Measurements from ENCODE around the gene CTIF.
A peak's percentile ranks its signal among the peaks of the same experiment; 100 is the strongest.

CTIF gene

GRCh38 chr18:48732767-48733424 is 194.1 kb downstream of the CTIF start:
- no peak for DNase-seq (ENCODE audit: low spot score)

- DNase-seq (ENCODE audit: low spot score) = no peak
These were observed 194.9 kb downstream of the CTIF start for GRCh38 chr18:48733643-48734253.

DNA sequence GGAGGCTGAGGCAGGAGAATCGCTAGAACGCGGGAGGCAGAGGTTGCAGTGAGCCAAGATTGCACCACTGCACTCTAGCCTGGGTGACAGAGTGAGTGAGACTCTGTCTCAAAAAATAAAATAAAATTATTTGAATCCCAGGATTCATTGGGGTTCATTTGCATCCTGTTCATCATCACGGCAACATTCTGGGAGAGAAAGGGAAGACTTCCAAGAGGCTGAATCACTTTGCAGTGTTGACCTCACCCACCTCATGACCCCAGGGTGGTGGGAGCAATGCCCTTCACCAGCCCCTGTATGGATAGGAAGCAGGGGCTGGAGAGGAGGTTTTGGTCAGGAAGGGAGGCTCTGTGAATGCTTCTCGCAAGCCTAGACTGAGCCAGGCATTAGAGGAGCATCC is 195.6 kb downstream of the CTIF start:
- DNase-seq (ENCODE audit: low spot score) = no peak

DNA sequence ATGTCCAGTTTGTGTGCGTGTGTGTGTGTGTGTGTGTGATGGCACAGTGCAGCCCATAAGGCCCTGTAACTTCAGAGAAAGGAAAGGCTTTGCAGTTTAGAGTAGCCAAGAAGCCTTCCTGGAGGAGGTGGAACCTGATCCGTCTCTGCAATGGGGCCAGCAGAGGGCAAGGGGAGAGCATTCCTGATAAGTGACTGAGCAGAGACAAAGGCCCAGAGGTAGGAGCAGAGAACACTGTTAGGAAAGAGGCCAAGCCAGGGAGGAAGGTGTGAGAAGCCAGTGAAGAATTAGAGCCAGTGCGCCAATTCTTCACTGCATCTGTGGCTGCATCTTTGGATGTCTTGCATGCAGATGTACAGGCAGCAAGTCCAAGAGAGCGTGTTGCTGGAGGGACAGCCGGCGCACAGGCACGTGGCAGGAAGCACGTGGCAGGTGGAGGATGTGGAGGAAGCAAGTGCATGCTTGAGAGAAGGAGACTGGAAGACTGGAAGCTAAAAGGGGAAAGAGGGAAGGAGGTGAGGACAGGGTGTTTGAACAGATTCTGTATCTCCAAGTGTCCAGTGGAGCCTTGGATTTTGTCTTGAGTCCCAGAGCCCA is 196.3 kb downstream of the CTIF start:
- no peak for DNase-seq (ENCODE audit: low spot score)

GRCh38 chr18:48735681-48736255 is 196.9 kb downstream of the CTIF start:
- DNase-seq (ENCODE audit: low spot score) = no peak

DNA sequence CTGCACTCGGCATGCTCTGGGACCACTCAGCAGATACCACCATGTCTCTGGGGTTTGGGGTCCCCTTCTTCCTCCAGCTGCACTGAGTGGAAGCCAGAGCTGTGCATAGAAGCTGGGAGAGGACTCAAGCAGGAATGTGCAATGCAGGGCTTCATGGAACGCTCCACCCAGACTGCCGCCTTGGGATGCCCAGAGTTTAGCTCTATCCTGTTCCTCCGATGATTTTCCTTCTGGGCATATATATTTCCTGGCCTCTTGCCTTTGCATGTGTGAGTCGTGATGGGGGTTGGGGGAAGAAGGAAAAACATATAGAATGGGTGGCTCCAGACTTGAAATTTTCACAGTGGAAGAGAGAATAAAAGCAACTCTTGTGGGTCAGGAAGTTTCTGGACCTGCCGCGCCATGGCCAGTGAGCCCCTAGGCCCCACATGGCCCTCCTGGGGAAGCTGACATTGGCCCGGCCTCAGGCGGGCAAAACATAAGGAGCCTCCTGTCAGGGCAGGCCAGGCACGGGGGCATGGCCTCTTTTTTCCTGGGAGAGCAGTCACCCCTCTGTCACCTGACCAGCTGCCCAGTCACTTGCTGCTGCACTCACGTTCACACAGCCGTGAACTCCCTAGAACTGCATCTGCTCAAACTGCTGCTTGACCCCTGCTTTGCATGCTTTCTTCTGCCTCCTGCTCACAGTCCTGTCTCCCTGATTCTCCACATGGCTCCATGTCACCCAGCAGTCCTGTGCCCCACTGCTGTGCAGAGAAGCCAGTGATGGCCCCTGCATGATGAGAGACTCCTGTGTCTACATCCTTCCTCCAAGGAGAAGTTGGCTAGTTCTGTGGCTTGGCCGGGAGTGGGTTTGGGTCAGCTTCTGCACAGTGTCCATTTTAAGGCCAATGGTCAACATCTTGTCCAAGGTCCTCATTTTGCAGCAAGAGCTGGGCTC is 197.8 kb downstream of the CTIF start:
- DNase-seq (ENCODE audit: low spot score) = no peak

- no peak for DNase-seq (ENCODE audit: low spot score)
These were observed 200.6 kb downstream of the CTIF start for GRCh38 chr18:48739266-48740067.

- DNase-seq (ENCODE audit: low spot score) = no peak
These were observed 201.2 kb downstream of the CTIF start for GRCh38 chr18:48740068-48740440.

- DNase-seq (ENCODE audit: low spot score) = peak; percentile 82
These were observed 202.1 kb downstream of the CTIF start for GRCh38 chr18:48740851-48741485.

- DNase-seq (ENCODE audit: low spot score) = no peak
These were observed 203.0 kb downstream of the CTIF start for GRCh38 chr18:48741866-48742265.

GRCh38 chr18:48742304-48742703 is 203.5 kb downstream of the CTIF start:
- DNase-seq (ENCODE audit: low spot score) = no peak

DNA sequence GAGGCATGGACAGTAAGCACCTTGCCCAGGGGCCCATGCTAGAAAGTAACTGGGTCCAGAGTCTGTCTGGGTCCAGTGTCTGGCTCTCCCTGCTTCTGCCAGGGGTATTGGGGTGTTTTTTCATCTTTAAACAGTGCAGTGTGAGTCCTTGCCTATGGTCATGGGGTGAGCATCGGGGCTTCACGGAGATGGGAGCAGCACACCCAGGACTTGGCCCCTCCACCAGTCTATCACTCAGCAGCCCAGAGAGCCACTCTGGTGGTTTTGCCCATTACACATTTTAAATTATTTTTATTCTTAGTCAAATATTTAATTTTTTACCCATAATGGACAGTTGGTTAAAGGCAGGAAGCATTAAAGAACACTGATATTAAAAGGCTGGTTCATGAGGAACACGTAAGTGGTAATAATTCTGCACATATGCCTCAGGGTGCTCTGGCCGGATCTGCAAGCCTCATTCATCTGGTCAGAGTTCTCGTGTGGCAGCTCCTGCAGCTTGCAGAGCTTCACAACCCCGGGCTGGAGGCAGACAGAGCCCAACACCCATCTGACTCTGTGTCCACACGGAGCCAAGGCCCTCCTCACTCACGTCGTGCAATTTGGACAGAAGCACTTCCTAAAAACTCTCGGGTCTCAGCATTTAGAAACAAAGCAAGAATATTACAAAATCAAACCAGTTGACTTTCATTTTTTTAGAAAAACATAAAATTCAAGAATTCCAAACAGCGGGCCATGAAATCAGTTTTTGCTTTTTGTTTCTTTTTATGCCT is 204.1 kb downstream of the CTIF start:
- peak; percentile 43 for DNase-seq (ENCODE audit: low spot score)

DNA sequence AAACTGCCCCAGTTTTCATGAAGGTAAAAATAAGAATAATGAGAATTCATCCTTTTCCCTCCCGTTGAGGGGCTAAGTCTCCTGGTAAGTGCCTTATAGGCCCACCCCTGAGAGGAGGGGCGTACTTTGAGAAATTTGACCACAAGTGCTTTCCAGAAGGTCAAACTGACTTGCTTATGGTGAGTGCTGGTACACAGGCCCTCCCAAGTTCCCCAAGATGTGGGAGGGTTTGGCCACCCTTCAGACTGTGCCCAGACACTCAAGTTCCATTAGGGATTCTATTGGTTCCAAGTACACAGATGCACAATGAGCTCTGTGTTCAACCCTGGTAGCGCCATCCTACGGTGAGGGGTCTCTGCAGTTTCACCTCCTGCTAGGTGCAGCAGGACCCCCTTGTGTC is 205.1 kb downstream of the CTIF start:
- DNase-seq (ENCODE audit: low spot score) = no peak

GRCh38 chr18:48745293-48745692 is 206.5 kb downstream of the CTIF start:
- no peak for DNase-seq (ENCODE audit: low spot score)

DNA sequence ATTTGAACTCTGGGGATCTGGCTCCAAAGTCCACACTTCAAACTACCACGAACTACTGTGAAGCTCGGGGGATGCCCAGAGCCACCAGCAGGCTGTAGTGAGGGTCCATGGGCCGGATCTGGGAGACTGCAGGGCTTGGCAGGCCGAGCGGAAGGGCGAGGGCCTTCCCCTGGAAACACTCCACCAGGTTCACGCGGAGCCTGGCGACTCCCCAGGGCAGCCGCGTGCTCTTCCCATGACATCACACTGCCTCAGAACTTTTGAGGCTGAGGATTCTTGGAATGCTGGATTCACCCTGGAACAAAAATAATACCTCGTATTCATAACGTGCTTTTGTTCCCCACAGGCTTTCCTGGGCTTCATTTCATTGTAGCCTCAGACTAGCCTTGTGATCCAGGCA is 210.9 kb downstream of the CTIF start:
- no peak for DNase-seq (ENCODE audit: low spot score)

DNA sequence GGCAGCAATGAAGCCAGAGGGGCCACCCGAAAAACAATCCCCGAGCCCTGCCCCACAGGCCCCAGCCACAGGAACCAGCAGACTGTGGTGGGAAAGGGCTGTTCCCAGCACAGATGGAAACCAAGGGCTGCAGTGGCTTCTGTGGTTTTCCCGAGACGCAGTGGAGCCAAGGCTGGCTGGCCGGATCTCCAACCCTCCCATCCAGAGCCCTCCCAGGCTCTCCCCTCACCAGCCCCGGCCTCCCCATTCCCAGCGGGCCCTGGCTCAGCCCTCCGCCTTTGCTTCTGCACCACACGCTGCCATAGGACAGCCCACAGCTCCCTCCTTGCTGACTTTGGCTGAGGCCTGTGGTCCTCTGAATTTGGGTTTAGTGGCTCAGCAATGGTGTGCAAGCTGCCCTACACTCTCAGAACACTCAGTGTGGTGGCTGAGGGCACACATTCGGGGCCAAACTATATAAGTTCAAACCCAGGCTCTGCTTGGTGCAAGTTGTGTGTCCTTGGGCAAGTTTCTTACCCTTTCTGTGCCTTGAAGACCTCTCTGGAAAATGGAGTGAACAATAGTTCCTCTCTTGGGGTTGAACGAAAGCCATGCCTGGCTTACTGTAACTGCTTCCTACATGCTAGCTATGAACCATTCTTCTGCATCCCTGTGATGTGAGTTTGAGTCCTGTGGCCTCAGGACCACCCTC is 211.8 kb downstream of the CTIF start:
- no peak for DNase-seq (ENCODE audit: low spot score)

DNA sequence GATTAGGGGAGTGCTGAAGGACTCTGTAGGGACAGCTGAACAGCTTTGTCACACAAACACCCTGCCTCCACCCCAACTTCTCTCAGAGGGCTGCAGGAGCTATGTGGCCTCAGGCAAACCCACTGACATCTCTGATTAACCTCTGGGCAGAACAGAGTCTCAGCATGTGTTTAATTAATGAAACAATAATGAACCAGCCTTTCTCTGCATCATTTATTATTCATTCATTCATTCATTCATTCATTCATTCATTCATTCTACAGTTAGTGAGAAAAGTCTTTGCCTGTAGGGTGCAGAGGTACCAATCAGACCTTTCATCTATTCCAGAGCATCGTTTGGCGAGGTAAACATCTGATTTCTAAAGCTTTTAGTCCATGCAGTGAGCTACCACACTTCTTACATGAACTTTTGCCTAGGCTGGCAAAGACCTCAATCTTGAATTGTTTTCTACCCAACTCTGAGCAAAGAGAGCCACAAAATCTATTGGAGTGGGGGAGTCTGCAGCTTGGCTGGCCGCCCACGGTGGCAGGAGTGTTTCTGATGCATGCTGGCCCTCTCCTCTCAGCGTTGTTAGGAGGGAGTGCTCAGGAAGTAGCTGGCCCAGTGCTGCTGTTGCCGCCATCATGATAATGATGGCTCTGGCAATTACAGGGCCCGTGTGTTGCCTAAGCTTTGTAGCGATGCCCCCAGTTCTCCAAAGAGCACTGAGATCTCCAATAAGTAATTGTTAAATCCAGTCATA is 213.1 kb downstream of the CTIF start:
- DNase-seq (ENCODE audit: low spot score) = no peak

GRCh38 chr18:48752478-48752877 is 213.6 kb downstream of the CTIF start:
- no peak for DNase-seq (ENCODE audit: low spot score)

DNA sequence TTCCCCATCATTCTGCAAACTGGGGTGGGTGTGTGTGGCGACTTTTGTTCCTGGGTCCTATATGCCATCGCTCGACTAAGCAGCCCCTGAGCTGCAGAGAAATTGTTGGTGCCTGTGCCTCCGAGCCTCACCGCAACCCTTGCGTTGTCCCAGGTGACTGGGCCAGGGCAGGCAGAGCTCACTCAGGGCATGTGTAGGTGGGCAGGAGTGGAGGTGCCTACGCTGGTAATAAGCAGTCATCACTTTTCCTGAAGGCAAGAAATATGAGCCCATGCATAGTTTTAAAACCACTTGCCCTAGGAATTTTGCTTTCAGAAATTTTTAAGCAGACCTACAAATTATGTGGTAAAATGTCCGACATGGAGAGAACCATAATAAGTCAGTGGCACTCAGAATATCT is 214.1 kb downstream of the CTIF start:
- DNase-seq (ENCODE audit: low spot score) = no peak

Measured in COLO829 (cell line).